Measurements from ENCODE around the gene PDIA5.

- TF ChIP-seq CTCF (IDR thresholded peaks at IDR 0.05) (no peak), POLR2A (IDR thresholded peaks at IDR 0.05) (no peak)
These were observed 31.8 kb upstream of the PDIA5 start for GRCh38 chr3:123034996-123035395.
